HepG2 (cell line): ENCODE results near the gene GRHL1. TPM values are rescaled to one million over a fixed set of nuclear protein-coding genes. Genes with fewer than 3 reads are reported as not detected.

Experiments
- HES4 ChIP-seq: sonication (generic); formaldehyde crosslinking; IDR thresholded peaks from 2 replicates; pipeline ENCODE4 v1.9.0; 2021; ENCODE audit warnings: mild to moderate bottlenecking, missing genetic modification reagents, borderline replicate concordance
- HMG20A ChIP-seq: IDR thresholded peaks from 2 replicates; pipeline ENCODE4 v1.6.1; 2016; ENCODE audit warnings: borderline replicate concordance
- NFE2L1 ChIP-seq: sonication (generic); formaldehyde crosslinking; IDR thresholded peaks from 2 replicates; pipeline ENCODE4 v1.4.0; 2020; ENCODE audit warnings: missing genetic modification reagents, mild to moderate bottlenecking, borderline replicate concordance
- RCOR2 ChIP-seq: IDR thresholded peaks from 2 replicates; pipeline ENCODE4 v1.6.1; 2016; ENCODE audit warnings: missing biosample characterization, missing genetic modification reagents
- SCMH1 ChIP-seq: sonication (generic); formaldehyde crosslinking; IDR thresholded peaks from 2 replicates; pipeline ENCODE4 v1.9.0; 2021; ENCODE audit warnings: missing genetic modification reagents, mild to moderate bottlenecking, borderline replicate concordance
- SIX1 ChIP-seq: sonication (generic); formaldehyde crosslinking; IDR thresholded peaks from 2 replicates; pipeline ENCODE4 v1.4.0; 2020; ENCODE audit warnings: missing genetic modification reagents, borderline replicate concordance
- SMYD3 ChIP-seq: sonication (generic); formaldehyde crosslinking; IDR thresholded peaks from 2 replicates; pipeline ENCODE4 v1.8.1; 2023; ENCODE audit warnings: mild to moderate bottlenecking, missing genetic modification reagents
- ZEB1 ChIP-seq: IDR thresholded peaks from 2 replicates; pipeline ENCODE4 v1.6.1; 2012; ENCODE audit warnings: mild to moderate bottlenecking, low read depth, inconsistent platforms; ENCODE audit not compliant: insufficient replicate concordance
- ZKSCAN1 ChIP-seq: fragments of 150-350 bp; IDR thresholded peaks from 2 replicates; pipeline ENCODE4 v1.6.1; 2014; ENCODE audit warnings: low read length
- ZNF121 ChIP-seq: sonication (generic); formaldehyde crosslinking; IDR thresholded peaks from 2 replicates; pipeline ENCODE4 v1.5.0; 2020; ENCODE audit warnings: mild to moderate bottlenecking, missing genetic modification reagents
- ZNF709 ChIP-seq: sonication (generic); formaldehyde crosslinking; IDR thresholded peaks from 2 replicates; pipeline ENCODE4 v1.5.0; 2020; ENCODE audit warnings: mild to moderate bottlenecking, missing genetic modification reagents
- polyA plus RNA-seq, 8 experiments: library from polyadenylated mRNA; depleted of rRNA in 3 of 8; stranded (reverse) in 7 of 8; unstranded in 1 of 8; fragments of >200 nt; fragmentation: Illumina TruSeq in 4 of 8; extraction: Trizol in 4 of 8; gene quantifications; 2 replicates each; pipeline versions ENCODE4 v1.2.1 to v1.2.3, GENCODE V29; 2011 to 2016; ENCODE audit warnings: low read depth in 4 of 8, missing spikeins in 1 of 8, mixed read lengths in 1 of 8; ENCODE audit not compliant: insufficient read depth in 1 of 8
- total RNA-seq, 5 experiments: library from RNA; depleted of rRNA; stranded (reverse); fragments of >200 nt; fragmentation: Illumina TruSeq; extraction: Trizol; gene quantifications; 2 replicates each; pipeline ENCODE4 v1.2.3, GENCODE V29; 2016; ENCODE audit warnings: low read depth in 1 of 5
- TF ChIP-seq, protein P1 (sequence below): sonication (generic); formaldehyde crosslinking; IDR thresholded peaks from 2 replicates; pipeline ENCODE4 v1.5.1; 2020; ENCODE audit warnings: mild to moderate bottlenecking, missing genetic modification reagents, borderline replicate concordance
- TF ChIP-seq, protein P2 (sequence below): sonication (generic); formaldehyde crosslinking; IDR thresholded peaks from 2 replicates; pipeline ENCODE4; 2020; ENCODE audit warnings: missing genetic modification reagents, mild to moderate bottlenecking, borderline replicate concordance
- TF ChIP-seq, protein P3 (sequence below): IDR thresholded peaks from 2 replicates; pipeline ENCODE4 v1.6.1; 2012; ENCODE audit warnings: inconsistent platforms
- TF ChIP-seq, protein P4 (sequence below): sonication (generic); formaldehyde crosslinking; IDR thresholded peaks from 2 replicates; pipeline ENCODE4 v1.4.0; 2020; ENCODE audit warnings: mild to moderate bottlenecking, missing genetic modification reagents
- TF ChIP-seq, protein P5 (sequence below), 2 experiments: IDR thresholded peaks; 2 replicates each; pipeline ENCODE4 v1.6.1; 2011 to 2012; ENCODE audit warnings: low read length in 2 of 2, borderline replicate concordance in 1 of 2, low read depth in 1 of 2, mild to moderate bottlenecking in 1 of 2, moderate library complexity in 1 of 2

GRHL1 gene
- total and polyA plus RNA-seq, 2 of the 13 experiments (the other 11 are each of a cell fraction or from before 2014, with no cell fraction given), result 9.3 to 12.0 TPM

DNA sequence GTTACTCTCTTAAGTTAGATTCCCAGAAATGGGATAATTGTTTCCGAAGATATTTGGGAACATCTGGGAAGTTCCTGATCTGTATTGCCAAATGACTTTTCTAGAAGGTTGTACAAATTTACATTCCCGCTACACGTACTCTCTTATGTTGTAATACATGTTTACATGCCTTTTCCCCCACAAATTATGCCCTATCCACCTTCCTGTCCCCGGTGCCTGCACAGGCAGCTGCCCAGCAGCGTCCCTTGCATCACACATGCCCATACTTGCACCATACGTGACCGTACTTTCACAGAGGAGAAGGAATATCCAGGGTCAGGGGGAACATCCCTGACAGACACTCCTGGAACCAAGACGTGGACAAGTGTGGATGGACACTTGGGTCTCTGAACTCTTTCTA is 67.7 kb downstream of the GRHL1 start (continued):
- TF ChIP-seq HMG20A (peak; percentile 64), NFE2L1 (no peak), ZKSCAN1 (no peak), HES4 (no peak), RCOR2 (no peak), SIX1 (CRISPR knock-in tag) (no peak), ZNF121 (no peak), ZEB1 (no peak), SCMH1 (no peak), SMYD3 (CRISPR knock-in tag) (no peak), ZNF709 (CRISPR knock-in tag) (no peak)
- TF ChIP-seq, protein P1, sequence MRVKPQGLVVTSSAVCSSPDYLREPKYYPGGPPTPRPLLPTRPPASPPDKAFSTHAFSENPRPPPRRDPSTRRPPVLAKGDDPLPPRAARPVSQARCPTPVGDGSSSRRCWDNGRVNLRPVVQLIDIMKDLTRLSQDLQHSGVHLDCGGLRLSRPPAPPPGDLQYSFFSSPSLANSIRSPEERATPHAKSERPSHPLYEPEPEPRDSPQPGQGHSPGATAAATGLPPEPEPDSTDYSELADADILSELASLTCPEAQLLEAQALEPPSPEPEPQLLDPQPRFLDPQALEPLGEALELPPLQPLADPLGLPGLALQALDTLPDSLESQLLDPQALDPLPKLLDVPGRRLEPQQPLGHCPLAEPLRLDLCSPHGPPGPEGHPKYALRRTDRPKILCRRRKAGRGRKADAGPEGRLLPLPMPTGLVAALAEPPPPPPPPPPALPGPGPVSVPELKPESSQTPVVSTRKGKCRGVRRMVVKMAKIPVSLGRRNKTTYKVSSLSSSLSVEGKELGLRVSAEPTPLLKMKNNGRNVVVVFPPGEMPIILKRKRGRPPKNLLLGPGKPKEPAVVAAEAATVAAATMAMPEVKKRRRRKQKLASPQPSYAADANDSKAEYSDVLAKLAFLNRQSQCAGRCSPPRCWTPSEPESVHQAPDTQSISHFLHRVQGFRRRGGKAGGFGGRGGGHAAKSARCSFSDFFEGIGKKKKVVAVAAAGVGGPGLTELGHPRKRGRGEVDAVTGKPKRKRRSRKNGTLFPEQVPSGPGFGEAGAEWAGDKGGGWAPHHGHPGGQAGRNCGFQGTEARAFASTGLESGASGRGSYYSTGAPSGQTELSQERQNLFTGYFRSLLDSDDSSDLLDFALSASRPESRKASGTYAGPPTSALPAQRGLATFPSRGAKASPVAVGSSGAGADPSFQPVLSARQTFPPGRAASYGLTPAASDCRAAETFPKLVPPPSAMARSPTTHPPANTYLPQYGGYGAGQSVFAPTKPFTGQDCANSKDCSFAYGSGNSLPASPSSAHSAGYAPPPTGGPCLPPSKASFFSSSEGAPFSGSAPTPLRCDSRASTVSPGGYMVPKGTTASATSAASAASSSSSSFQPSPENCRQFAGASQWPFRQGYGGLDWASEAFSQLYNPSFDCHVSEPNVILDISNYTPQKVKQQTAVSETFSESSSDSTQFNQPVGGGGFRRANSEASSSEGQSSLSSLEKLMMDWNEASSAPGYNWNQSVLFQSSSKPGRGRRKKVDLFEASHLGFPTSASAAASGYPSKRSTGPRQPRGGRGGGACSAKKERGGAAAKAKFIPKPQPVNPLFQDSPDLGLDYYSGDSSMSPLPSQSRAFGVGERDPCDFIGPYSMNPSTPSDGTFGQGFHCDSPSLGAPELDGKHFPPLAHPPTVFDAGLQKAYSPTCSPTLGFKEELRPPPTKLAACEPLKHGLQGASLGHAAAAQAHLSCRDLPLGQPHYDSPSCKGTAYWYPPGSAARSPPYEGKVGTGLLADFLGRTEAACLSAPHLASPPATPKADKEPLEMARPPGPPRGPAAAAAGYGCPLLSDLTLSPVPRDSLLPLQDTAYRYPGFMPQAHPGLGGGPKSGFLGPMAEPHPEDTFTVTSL (CRISPR knock-in tag), result no peak; the same call in 1 of the 2 replicates
- TF ChIP-seq, protein P2, sequence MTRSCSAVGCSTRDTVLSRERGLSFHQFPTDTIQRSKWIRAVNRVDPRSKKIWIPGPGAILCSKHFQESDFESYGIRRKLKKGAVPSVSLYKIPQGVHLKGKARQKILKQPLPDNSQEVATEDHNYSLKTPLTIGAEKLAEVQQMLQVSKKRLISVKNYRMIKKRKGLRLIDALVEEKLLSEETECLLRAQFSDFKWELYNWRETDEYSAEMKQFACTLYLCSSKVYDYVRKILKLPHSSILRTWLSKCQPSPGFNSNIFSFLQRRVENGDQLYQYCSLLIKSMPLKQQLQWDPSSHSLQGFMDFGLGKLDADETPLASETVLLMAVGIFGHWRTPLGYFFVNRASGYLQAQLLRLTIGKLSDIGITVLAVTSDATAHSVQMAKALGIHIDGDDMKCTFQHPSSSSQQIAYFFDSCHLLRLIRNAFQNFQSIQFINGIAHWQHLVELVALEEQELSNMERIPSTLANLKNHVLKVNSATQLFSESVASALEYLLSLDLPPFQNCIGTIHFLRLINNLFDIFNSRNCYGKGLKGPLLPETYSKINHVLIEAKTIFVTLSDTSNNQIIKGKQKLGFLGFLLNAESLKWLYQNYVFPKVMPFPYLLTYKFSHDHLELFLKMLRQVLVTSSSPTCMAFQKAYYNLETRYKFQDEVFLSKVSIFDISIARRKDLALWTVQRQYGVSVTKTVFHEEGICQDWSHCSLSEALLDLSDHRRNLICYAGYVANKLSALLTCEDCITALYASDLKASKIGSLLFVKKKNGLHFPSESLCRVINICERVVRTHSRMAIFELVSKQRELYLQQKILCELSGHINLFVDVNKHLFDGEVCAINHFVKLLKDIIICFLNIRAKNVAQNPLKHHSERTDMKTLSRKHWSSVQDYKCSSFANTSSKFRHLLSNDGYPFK (CRISPR knock-in tag), result no peak
- TF ChIP-seq, protein P3, sequence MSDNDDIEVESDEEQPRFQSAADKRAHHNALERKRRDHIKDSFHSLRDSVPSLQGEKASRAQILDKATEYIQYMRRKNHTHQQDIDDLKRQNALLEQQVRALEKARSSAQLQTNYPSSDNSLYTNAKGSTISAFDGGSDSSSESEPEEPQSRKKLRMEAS, result no peak; the same call in 1 of the 2 replicates
- TF ChIP-seq, protein P4, sequence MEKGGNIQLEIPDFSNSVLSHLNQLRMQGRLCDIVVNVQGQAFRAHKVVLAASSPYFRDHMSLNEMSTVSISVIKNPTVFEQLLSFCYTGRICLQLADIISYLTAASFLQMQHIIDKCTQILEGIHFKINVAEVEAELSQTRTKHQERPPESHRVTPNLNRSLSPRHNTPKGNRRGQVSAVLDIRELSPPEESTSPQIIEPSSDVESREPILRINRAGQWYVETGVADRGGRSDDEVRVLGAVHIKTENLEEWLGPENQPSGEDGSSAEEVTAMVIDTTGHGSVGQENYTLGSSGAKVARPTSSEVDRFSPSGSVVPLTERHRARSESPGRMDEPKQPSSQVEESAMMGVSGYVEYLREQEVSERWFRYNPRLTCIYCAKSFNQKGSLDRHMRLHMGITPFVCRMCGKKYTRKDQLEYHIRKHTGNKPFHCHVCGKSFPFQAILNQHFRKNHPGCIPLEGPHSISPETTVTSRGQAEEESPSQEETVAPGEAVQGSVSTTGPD, result no peak
- TF ChIP-seq, protein P5, sequence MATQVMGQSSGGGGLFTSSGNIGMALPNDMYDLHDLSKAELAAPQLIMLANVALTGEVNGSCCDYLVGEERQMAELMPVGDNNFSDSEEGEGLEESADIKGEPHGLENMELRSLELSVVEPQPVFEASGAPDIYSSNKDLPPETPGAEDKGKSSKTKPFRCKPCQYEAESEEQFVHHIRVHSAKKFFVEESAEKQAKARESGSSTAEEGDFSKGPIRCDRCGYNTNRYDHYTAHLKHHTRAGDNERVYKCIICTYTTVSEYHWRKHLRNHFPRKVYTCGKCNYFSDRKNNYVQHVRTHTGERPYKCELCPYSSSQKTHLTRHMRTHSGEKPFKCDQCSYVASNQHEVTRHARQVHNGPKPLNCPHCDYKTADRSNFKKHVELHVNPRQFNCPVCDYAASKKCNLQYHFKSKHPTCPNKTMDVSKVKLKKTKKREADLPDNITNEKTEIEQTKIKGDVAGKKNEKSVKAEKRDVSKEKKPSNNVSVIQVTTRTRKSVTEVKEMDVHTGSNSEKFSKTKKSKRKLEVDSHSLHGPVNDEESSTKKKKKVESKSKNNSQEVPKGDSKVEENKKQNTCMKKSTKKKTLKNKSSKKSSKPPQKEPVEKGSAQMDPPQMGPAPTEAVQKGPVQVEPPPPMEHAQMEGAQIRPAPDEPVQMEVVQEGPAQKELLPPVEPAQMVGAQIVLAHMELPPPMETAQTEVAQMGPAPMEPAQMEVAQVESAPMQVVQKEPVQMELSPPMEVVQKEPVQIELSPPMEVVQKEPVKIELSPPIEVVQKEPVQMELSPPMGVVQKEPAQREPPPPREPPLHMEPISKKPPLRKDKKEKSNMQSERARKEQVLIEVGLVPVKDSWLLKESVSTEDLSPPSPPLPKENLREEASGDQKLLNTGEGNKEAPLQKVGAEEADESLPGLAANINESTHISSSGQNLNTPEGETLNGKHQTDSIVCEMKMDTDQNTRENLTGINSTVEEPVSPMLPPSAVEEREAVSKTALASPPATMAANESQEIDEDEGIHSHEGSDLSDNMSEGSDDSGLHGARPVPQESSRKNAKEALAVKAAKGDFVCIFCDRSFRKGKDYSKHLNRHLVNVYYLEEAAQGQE (IDR thresholded peaks at IDR 0.05; ENCODE audit: borderline replicate concordance in 1 of 2, low read depth in 1 of 2, low read length in 2 of 2), result no peak
